GM18526 (cell line): ENCODE data around the gene CAPSL.

ENCODE experiments used
- POLR2A ChIP-seq: IDR thresholded peaks from 3 replicates; pipeline ENCODE4 v1.6.1; 2011; ENCODE audit not compliant: insufficient read length; ENCODE audit errors: extremely low read depth

CAPSL gene

DNA sequence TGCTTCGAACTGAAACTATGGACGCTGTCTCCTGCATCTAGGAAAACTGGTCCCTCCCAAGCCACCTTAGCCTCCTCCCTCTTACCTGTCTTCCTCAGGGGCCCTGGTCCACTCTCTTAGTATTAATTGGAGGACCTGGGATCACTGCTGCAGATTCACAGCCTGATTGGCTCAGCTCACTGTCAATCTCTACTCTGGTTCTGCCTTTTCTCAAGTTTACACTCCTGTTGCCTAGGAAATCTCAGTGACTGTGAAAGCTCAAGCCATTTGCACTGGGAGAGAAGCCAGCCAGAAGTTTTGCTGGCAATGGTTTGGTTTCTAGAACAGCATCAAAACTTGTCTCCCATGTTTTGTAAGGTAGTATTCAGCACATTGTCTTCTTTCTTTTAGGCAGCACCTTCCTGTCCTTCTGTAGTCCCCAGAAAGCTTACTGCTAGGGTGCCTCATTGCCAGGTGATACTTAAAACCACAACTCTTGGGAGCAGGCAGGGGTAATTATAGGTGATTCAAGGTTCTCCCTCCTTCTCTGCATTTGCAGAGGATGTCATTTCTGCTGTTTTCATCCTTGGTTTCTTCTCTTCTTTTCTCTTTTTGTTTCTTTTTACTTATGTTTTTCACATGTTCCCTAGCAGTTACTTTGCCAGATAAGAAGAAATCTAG lies at the start of gene CAPSL:
TSS of gene CAPSL (minus strand) at position 55 of the 660 bp plus-strand sequence. CDS start 17,502 bp downstream, outside the sequence.
- TF ChIP-seq POLR2A, result no peak

DNA sequence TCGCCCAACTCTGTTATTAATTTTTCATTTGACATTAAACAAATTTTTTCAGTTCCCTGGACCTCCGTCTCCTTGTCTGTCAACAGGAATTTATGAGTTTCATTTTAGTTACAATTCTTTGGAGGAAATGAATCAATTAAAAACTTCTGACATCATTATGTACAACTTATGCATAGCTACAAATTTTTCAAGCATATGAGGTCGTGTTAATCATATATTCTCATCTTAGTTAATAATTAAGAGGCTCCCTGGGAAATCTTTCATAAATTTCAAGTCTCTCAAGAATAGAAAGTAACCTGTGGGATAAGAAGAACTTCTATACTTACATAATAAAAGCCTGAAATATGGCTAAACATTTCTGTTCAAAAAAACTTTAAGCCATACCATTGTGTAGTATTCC lies 49.4 kb upstream of the CAPSL start:
- TF ChIP-seq POLR2A, result no peak

DNA sequence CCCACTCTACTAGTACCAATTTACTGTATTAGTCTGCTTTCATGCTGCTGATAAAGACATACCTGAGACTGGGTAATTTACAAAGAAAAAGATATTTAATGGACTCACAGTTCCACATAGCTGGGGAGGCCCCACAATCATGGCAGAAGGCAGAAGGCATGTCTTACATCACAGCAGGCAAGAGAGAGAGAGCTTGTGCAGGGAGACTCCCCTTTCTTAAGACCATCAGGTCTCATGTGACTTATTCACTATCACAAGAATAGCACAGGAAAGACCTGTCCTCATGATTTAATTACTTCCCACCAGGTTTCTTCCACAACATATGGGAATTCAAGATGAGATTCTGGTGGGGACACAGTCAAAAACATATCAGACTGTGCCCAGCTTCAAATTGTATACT lies 41.3 kb upstream of the CAPSL start:
- no peak for TF ChIP-seq POLR2A

DNA sequence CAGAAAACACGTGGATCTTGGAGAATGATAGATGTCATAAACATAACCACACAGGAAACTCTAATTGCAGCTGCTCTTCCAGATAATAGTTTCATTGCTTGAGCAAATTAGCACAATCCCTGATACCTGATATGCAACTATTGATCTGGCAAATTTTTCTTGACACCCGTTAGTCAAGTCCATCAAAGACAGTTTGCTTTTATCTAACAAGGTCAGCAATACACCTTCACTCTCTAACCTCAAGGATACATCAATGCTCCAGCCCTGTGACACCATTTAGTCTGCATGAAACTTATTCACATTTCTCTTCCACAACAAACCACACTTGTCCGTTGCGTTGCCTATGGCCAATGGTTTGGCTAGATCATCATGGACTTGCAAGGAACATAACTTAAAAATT lies 36.1 kb upstream of the CAPSL start:
- TF ChIP-seq POLR2A, result no peak

DNA sequence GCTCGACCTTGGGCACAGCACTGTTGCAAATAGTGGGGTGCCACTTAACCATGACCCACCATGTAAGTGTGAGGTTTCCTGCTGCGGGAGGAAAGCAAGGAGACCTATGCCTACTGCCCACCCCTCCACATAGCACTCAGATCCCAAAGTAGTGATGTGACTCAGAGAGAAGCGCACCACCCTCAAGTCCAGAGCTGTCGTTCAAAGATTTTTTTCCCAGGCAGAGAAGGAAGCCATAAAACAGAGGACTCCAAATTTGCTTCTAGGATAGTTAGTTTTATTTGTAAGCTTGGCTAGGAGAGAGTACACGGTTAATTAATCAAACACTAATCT lies 33.4 kb upstream of the CAPSL start:
- no peak for TF ChIP-seq POLR2A

DNA sequence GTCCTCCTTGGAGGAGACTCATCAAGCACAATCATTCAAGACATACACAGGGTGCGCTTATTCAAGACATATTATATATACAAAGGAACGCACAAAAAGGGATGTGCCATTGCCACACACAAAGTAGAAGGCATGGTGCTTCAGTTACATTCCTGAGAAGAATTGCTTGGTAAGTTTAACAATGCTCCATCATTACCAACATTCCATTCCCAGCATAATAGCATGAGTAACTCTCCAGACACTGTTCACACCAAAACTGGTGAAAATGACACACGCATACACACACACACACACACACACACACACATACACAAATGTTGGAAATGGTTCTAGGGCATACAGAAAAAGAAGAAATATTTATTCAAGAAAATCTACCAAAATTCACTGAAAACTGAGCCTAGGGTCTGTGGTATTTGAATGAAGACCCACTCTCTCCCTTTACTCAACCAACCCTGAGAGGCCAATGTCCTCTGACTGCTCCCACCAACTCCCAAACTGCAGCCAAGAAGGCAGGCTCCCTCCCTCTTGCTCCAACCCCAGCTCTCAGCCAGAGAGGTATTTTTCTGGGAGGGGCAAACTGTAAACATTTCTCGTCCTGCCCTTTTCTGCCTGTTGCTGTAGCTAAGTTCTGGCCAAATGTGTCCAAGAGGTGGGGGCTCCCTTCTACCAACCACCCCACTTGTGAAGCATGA lies 32.9 kb upstream of the CAPSL start:
- no peak for TF ChIP-seq POLR2A

DNA sequence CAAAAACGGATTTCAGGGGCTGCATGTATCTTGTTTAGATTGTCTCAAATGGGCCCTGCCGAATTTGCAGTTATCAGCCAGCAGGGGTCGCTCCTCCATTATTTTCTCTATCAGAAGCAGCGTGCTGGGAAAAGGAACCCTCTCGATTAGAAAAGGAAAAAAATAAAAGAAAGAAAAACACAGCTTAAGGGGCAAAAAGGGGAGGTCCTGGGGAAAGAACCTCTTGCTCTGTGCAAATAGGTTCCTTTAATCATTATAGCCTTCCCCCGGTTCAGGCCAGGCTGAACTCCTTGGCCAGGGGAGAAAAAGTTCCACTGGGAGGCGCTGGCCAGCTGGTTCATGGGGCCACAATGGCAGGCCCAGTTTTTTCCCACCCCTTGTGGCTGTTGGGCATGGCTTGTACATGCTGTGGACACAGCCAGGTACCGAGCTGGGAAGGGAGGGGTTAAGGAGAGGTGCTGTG lies 25.0 kb upstream of the CAPSL start:
- no peak for TF ChIP-seq POLR2A

DNA sequence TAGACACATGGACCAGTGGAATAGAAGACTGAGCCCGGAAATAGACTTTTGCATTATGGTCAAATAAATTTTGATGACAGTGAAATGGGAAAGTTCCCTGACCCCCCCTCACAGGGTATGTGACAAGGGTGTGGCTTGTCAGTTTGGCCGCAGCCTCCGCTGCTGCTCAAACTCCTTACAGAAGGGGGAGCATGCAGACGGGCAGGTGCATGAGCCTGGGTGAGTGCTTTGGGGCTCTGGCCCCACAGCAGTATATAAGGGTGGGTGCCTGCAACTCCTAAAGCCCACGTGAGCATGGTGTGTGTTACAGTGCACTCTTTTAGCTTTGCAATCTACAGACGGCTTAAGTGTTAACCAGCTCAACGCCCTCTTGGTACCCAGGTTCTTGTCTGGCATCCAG lies 21.9 kb upstream of the CAPSL start:
- no peak for TF ChIP-seq POLR2A

DNA sequence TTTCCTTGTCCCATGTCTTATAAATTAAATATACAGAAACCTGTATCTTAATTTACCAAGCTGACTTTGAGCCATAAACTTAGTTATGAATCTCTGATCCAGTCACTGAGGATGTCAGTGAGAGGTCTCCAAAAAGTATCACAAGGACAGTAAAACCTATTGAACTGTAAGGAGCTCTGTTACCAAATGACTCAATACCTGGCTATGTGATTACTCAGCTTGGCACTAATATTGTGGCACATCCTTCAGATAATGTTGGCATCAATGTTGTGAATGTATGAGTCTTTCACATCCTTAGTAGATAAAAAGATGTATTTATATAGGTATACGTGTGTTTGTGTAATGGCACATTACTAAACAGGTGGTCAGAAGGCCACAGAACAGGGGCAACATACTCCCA lies 18.0 kb upstream of the CAPSL start:
- TF ChIP-seq POLR2A, result no peak

DNA sequence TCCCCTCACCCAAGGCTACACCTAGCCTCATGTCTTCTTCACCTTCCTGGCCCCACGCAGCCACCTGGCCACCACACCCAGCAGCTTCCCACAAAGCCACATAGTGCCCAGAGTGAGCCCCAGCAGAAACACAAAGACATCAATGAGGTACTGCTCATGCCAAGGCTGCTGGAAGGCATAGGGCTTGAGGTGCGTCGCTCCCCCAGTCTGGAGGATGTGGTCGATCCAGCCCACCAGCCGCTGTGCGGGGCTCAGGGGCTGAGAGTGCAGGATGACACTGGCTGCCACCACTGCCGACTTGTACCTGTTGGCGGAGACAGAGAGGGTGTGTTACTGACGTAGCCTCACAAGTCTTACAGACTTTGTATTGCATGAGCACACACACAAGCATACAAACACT lies 15.8 kb upstream of the CAPSL start:
- no peak for TF ChIP-seq POLR2A

DNA sequence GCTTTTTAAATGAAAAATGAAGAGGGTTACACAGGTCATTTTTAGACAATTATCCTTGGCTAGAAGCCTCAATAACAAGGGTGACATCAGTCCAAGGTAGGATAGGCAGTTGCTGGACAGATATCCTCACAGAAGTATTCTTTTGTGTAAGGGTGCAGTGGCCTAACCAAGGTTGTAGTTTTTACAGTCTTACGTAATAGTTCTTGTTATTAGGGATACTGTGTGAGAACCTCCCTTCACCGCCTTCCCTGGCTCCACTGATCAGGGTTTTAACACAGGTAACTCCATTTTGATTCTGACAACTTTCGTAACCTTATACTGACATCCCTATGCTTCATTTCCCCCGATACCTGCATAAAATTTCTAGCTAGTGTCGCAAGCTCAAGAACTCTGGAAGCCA lies 8.7 kb upstream of the CAPSL start:
- no peak for TF ChIP-seq POLR2A

DNA sequence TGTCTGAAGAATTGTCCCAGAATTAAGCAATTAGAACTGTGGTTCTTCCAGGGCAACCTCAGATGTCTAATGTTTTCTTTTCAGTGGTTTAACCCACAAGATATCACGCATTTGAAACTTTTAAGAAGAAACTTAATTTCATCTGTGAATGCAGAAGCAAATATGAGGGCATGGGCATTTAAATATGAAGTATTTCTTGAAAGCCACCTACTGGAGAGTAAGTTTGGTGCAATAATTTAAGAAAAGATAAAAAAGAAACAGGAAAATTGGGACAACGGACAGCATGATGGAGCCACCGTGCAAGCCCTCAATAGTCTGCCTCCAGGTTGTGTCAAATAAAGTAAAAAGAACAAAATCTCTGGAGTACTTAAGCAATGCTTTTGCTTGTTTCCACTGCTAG lies 1.2 kb upstream of the CAPSL start:
- no peak for TF ChIP-seq POLR2A

DNA sequence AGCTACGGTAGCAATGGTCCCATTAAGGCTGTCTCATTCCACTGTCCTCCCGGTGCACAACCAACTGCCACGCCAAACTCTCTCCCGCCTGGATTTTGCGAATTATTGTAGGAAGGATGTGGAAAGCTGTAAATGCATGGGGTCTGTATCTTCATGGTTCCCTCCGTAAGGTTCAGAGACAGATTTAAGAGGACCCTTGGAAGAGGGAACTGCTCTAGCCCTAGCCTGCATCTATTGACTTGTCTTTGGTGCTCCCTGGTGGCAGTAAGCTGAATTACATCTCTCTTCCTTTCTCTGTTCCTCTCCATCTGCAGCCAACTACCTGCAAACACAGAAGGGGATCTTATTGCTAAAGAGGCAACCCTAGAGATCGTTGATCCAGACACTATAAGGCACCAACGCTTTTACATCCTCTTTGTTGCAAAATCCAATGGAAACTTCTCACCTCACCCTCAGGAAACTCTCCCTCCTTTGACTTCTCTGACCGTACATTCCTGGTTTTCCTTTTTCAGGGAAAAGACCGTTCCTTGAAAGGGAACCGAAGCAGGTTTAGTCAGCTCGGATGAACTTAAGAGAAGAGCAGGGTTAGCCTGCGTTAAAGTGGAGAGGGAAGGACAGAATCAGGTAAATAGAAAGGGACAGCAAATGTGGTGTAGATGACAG lies 11.9 kb downstream of the CAPSL start:
- TF ChIP-seq POLR2A, result no peak

DNA sequence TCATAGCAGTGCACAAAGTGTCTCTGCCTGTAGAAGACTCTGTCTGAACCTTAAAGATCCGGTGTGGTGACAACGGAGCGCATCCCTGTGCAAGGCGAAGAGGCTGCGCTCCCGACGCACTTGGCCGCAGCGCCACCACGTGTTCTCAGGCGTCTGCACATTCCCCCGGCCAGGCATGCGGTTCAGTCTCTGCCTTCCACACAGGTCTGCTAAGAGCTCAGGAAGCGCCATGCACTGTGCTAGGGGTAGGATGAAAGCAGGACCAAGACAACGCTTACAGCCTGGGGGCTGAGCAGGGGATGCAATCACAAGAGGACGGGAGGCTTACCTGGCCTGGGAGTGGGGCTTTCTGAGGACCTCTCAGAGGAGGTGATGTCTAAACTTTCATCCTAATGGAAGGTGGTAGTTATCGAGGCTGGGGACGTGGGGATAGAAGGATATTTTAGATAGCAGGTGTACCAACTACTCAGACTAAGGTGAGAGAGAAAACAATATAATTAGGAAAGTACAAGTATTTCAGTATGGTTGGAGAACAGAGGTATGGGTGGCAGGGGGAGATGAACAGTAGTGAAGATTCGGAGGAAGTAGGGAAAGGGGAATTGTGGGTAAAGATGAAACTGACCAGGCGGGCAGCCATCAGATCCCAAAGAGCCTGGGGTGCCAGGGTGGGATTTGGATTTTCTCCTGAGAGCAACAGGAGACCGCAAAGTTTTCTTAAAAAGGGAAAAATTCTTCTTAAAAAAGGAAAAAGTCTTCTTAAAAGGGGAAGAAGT lies 13.3 kb downstream of the CAPSL start:
- TF ChIP-seq POLR2A, result no peak

DNA sequence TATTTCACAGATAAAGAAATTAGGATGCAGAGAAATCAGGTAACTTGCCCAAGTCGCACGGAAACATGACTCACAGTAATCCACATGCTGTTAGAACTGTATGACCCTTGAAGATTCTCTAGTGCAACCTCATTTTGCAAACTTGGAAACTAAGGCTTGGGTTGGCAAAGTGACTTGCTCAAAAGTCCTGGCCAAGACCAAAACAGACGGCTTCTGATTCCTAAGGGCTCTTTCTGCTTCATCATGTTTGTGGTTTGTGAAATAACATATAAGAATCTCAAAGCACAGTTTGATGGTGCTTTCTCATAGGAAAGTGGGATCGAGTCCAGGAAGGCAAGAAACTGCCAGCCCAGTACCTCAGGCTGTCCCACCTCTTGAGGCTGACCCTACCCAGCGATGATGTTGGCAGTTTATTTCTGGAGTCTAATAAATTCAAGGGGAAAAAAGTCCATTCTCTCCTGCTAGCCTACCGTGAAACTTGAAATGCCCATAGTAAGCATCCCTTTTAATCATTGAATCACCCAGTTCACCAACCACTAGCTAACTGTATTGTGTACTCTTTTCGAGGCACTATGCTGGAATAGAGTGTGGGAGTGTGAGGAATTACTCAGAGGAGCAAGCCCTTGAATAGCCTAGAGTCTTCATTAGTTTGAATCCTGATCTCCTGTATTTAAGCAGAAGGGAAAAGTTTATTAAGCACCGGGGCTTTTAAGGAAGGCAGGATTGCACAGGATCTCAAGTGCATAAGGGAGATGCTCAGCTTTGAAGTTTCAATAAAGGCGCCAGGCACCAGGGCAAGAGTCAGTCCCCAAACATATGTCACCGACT lies 14.1 kb downstream of the CAPSL start:
- TF ChIP-seq POLR2A, result no peak
